ENCODE results near the gene STEAP3. TPM values are rescaled to one million over a fixed set of nuclear protein-coding genes. Genes with fewer than 3 reads are reported as not detected.

Gene STEAP3
- total RNA-seq, 1 experiment from 2014 or later = 32.3 TPM

DNA sequence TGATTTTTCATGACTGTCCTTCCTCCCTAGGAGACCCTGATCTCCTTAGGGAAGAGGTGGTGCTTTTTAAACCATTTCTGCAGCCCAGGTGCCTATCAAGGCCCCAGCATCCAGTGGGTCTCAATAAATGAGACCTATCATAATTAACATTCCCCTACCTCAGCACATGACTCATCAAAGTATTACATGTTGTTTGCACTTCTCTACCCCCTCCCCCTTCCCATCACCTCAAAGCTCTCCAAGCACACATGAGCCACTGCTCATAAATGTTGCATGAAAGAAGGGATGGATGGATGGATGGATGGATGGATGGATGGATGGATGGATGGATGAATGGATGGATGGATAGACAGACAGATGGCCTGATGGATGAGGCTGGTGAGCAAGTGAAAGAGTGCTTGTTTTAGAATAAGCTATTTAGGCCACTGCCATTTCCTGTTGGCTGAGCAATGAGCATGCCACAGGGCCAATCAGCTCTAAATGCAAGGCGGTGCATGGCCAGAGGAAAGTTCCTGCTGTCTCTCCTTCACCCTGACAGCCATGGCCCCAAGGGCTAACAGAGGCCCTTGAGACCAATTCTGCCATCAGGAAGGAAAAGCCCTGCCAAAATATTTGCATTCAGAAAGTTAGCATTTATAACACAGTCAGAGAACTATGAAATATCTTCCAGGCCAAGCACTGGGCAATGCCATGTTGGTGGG lies 20.9 kb upstream of the STEAP3 start:
- Histone ChIP-seq H4K20me1 (ENCODE audit: insufficient read depth) (no peaks in the 10 kb centered on the region), H3K36me3 (ENCODE audit: control insufficient read depth in 1 of 2, insufficient read depth in 2 of 2, low read length in 2 of 2) (no peaks in the 10 kb centered on the region), H3K4me1 (ENCODE audit: control insufficient read depth in 1 of 2, insufficient read depth in 2 of 2, low read length in 2 of 2) (no peaks in the 10 kb centered on the region), H2AFZ (ENCODE audit: low read depth, low read length, poor library complexity, severe bottlenecking) (no peak overlapping the region), H3K79me2 (ENCODE audit: insufficient read depth, low read length) (no peaks in the 10 kb centered on the region), H3K27me3 (ENCODE audit: insufficient read depth, low read length) (peaks cover 23% of the 10 kb centered on the region; the same call in 1 of the 2 replicates), H3K4me2 (ENCODE audit: low read length) (no peak overlapping the region), H3K27ac (ENCODE audit: low read depth, low read length) (no peak overlapping the region), H3K9me3 (ENCODE audit: control insufficient read depth in 1 of 2, insufficient read depth in 1 of 2, low read depth in 1 of 2, low read length in 2 of 2) (no peaks in the 10 kb centered on the region), H3K9me2 (ENCODE audit: insufficient read depth) (no peaks in the 10 kb centered on the region), H3K4me3 (replicated peaks in 1 of 2; ENCODE audit: low read depth in 1 of 2, low read length in 2 of 2) (no peak overlapping the region), H3K9ac (ENCODE audit: low read length) (no peak overlapping the region)
- intact Hi-C loops (cut with micrococcal nuclease) = no loop called here
- ATAC-seq = no peak; the same call in 1 of the 2 replicates
- ChIA-PET POLR2A (no interaction called here), RAD21 (ENCODE audit: low non-redundant PET in 1 of 2, low total read pairs in 2 of 2, uncharacterized antibody in 2 of 2, unreplicated experiment in 2 of 2) (no interaction called here), CTCF (interaction anchor here (0.7 kb wide), 1 partner anchor 90 kb away, joined by 3 read pairs; no protein-coding TSS in a partner anchor)
- no TSS peak for BruUV-seq (replicated peaks)
- no peak for DNase-seq (ENCODE audit: low read depth, low spot score)
- no peak for TF ChIP-seq SRF (IDR thresholded peaks at IDR 0.05; ENCODE audit: low read depth)
- no peak for TF ChIP-seq EZH2 (IDR thresholded peaks at IDR 0.05)
- TF ChIP-seq CEBPB (IDR thresholded peaks at IDR 0.05; ENCODE audit: low read depth) = no peak
- no peak for TF ChIP-seq JUND (IDR thresholded peaks at IDR 0.05)
- no peak for TF ChIP-seq FOSL1 (IDR thresholded peaks at IDR 0.05; ENCODE audit: low read depth)
- TF ChIP-seq, protein P1, sequence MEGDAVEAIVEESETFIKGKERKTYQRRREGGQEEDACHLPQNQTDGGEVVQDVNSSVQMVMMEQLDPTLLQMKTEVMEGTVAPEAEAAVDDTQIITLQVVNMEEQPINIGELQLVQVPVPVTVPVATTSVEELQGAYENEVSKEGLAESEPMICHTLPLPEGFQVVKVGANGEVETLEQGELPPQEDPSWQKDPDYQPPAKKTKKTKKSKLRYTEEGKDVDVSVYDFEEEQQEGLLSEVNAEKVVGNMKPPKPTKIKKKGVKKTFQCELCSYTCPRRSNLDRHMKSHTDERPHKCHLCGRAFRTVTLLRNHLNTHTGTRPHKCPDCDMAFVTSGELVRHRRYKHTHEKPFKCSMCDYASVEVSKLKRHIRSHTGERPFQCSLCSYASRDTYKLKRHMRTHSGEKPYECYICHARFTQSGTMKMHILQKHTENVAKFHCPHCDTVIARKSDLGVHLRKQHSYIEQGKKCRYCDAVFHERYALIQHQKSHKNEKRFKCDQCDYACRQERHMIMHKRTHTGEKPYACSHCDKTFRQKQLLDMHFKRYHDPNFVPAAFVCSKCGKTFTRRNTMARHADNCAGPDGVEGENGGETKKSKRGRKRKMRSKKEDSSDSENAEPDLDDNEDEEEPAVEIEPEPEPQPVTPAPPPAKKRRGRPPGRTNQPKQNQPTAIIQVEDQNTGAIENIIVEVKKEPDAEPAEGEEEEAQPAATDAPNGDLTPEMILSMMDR (IDR thresholded peaks at IDR 0.05 in 2 of 3, conservative IDR thresholded peaks at IDR 0.05 in 1 of 3; ENCODE audit: borderline replicate concordance in 1 of 3, insufficient read depth in 1 of 3, low read depth in 2 of 3, low read length in 2 of 3) = no peak
- no peak for TF ChIP-seq POLR2AphosphoS5 (IDR thresholded peaks at IDR 0.05; ENCODE audit: low read depth, low read length)
- no peak for TF ChIP-seq SP1 (IDR thresholded peaks at IDR 0.05; ENCODE audit: low read depth)
- TF ChIP-seq ZFX (IDR thresholded peaks at IDR 0.05) = no peak
- TF ChIP-seq EGR1 (IDR thresholded peaks at IDR 0.05; ENCODE audit: low read depth) = no peak
- no peak for TF ChIP-seq MAX (IDR thresholded peaks at IDR 0.05)
- no peak for TF ChIP-seq TCF7L2 (IDR thresholded peaks at IDR 0.05; ENCODE audit: borderline replicate concordance, extremely low read depth, insufficient read depth, insufficient read length)

Data from HCT116 (cell line).